HCT116 (cell line): ENCODE data around the gene RUFY2. TPM values are rescaled to one million over a fixed set of nuclear protein-coding genes. Genes with fewer than 3 reads are reported as not detected.

Source experiments
- ATAC-seq: fragments of 200-7000 bp; cut with Tn5 transposase; 2 replicates; pipeline ENCODE4 v1.9.1; 2020; ENCODE audit warnings: mild to moderate bottlenecking, moderate library complexity
- BruUV-seq: library from RNA; stranded (reverse); fragments of 400-500 nt; replicated peaks from 2 replicates; lab custom pipeline; 2021; lab: Mats Ljungman, UMichigan
- CTCF ChIA-PET: fragments of 300-600 bp; sonication (Branson Sonifier 250); formaldehyde crosslinking; loops from one replicate; lab custom pipeline; 2021; ENCODE audit warnings: antibody characterized with exemption; lab: Charles Lee
- POLR2A ChIA-PET: fragments of 300-600, 350-600 bp; sonication (Branson Sonifier 250); formaldehyde crosslinking; loops from one replicate; lab custom pipeline; 2021; ENCODE audit warnings: antibody characterized with exemption; lab: Charles Lee
- RAD21 ChIA-PET, 2 experiments: fragments of 300-600 bp; sonication (Branson Sonifier 250); formaldehyde crosslinking; loops; one replicate each; lab custom pipeline; 2023; ENCODE audit warnings: low total read pairs in 2 of 2; ENCODE audit not compliant: uncharacterized antibody in 2 of 2, unreplicated experiment in 2 of 2, low non-redundant PET in 1 of 2; lab: Charles Lee
- DNase-seq: peaks from one replicate; pipeline ENCODE4 v3.0.0-alpha.2; 2010; ENCODE audit warnings: low read depth, low spot score
- H2AFZ ChIP-seq: fragments of 200-600 bp; shearing (Covaris generic), sonication (generic); 2 replicates; pipeline ENCODE4 v1.6.1; 2017; ENCODE audit warnings: low read depth, mixed run types, mixed read lengths, antibody characterized with exemption, low read length; ENCODE audit not compliant: poor library complexity, severe bottlenecking
- H3K27ac ChIP-seq: 2 replicates; pipeline ENCODE4 v1.5.1; 2012; ENCODE audit warnings: low read depth, low read length
- H3K27me3 ChIP-seq: fragments of 200-600 bp; sonication (generic); 2 replicates; pipeline ENCODE4 v1.6.1; 2016; ENCODE audit warnings: mixed run types, low read length, mixed read lengths; ENCODE audit not compliant: insufficient read depth
- H3K36me3 ChIP-seq, 2 experiments: fragments of 200-500 bp in 1 of 2; fragments of 200-600 bp in 1 of 2; sonication (Bioruptor generic) in 1 of 2; sonication (generic) in 1 of 2; 2 replicates each; pipeline versions ENCODE4 v1.5.1 to v1.6.1; 2014 to 2016; ENCODE audit warnings: low read length in 2 of 2, inconsistent platforms in 1 of 2, mixed read lengths in 1 of 2, mixed run types in 1 of 2; ENCODE audit not compliant: insufficient read depth in 2 of 2, control insufficient read depth in 1 of 2
- H3K4me1 ChIP-seq, 2 experiments: fragments of 200-600 bp in 1 of 2; sonication (generic) in 1 of 2; 2 replicates each; pipeline versions ENCODE4 v1.5.1 to v1.6.1; 2012 to 2017; ENCODE audit warnings: low read length in 2 of 2, inconsistent platforms in 1 of 2, mild to moderate bottlenecking in 1 of 2, mixed read lengths in 1 of 2, mixed run types in 1 of 2, moderate library complexity in 1 of 2; ENCODE audit not compliant: insufficient read depth in 2 of 2, control insufficient read depth in 1 of 2
- H3K4me2 ChIP-seq: fragments of 200-600 bp; sonication (generic); 2 replicates; pipeline ENCODE4 v1.6.1; 2017; ENCODE audit warnings: mixed run types, low read length, mixed read lengths
- H3K4me3 ChIP-seq, 2 experiments: fragments of 200-600 bp in 1 of 2; sonication (generic) in 1 of 2; replicated peaks in 1 of 2; 2 replicates each; pipeline ENCODE4 v1.5.1; 2011 to 2016; ENCODE audit warnings: low read length in 2 of 2, control low read depth in 1 of 2, low read depth in 1 of 2, mild to moderate bottlenecking in 1 of 2, mixed read lengths in 1 of 2, mixed run types in 1 of 2
- H3K79me2 ChIP-seq: fragments of 200-600 bp; sonication (generic); 2 replicates; pipeline ENCODE4 v1.6.1; 2017; ENCODE audit warnings: mild to moderate bottlenecking, mixed run types, low read length, moderate library complexity, mixed read lengths; ENCODE audit not compliant: insufficient read depth
- H3K9ac ChIP-seq: fragments of 200-600 bp; sonication (generic); 2 replicates; pipeline ENCODE4 v1.6.1; 2016; ENCODE audit warnings: low read length, mixed read lengths
- H3K9me2 ChIP-seq: fragments of 200-600 bp; sonication (generic), shearing (Covaris generic); 2 replicates; pipeline ENCODE4 v1.6.1; 2017; ENCODE audit warnings: mixed run types, mild to moderate bottlenecking, moderate library complexity; ENCODE audit not compliant: insufficient read depth
- H3K9me3 ChIP-seq, 2 experiments: fragments of 200-500 bp in 1 of 2; fragments of 200-600 bp in 1 of 2; sonication (Bioruptor generic) in 1 of 2; sonication (generic) in 1 of 2; 2 replicates each; pipeline ENCODE4 v1.6.1; 2014 to 2017; ENCODE audit warnings: low read length in 2 of 2, mixed read lengths in 2 of 2, inconsistent platforms in 1 of 2, low read depth in 1 of 2, mild to moderate bottlenecking in 1 of 2, mixed run types in 1 of 2, moderate library complexity in 1 of 2; ENCODE audit not compliant: control insufficient read depth in 1 of 2, insufficient read depth in 1 of 2
- H4K20me1 ChIP-seq: fragments of 200-600 bp; sonication (generic), shearing (Covaris generic); 2 replicates; pipeline ENCODE4 v1.6.1; 2017; ENCODE audit warnings: mixed run types, mild to moderate bottlenecking, moderate library complexity; ENCODE audit not compliant: insufficient read depth
- CEBPB ChIP-seq: IDR thresholded peaks from 2 replicates; pipeline ENCODE4 v1.6.1; 2012; ENCODE audit warnings: low read depth
- EGR1 ChIP-seq: IDR thresholded peaks from 2 replicates; pipeline ENCODE4 v1.6.1; 2012; ENCODE audit warnings: low read depth
- ELF1 ChIP-seq: IDR thresholded peaks from 2 replicates; pipeline ENCODE4 v1.6.1; 2012; ENCODE audit warnings: low read depth, borderline replicate concordance
- FOSL1 ChIP-seq: IDR thresholded peaks from 2 replicates; pipeline ENCODE4 v1.6.1; 2012; ENCODE audit warnings: low read depth
- JUND ChIP-seq: IDR thresholded peaks from 2 replicates; pipeline ENCODE4 v1.6.1; 2012
- YY1 ChIP-seq: IDR thresholded peaks from 2 replicates; pipeline ENCODE4 v1.6.1; 2011; ENCODE audit warnings: low read length, low read depth, moderate library complexity, mild to moderate bottlenecking; ENCODE audit not compliant: insufficient replicate concordance; ENCODE audit errors: extremely low read depth
- intact Hi-C: fragments of 100-400 bp; cut with micrococcal nuclease; formaldehyde crosslinking; loops from 2 replicates; pipeline ENCODE4 v1.10.0; 2022
- total RNA-seq: library from RNA; stranded (reverse); gene quantifications from one replicate; pipeline ENCODE4 v1.2.1, GENCODE V29; 2021; ENCODE audit not compliant: unreplicated experiment
- TF ChIP-seq, protein P1 (sequence below): IDR thresholded peaks from 2 replicates; pipeline ENCODE4 v1.6.1; 2011; ENCODE audit warnings: mild to moderate bottlenecking, low read length, moderate library complexity; ENCODE audit not compliant: insufficient replicate concordance; ENCODE audit errors: extremely low read depth
- TF ChIP-seq, protein P2 (sequence below): IDR thresholded peaks from 2 replicates; pipeline ENCODE4 v1.6.1; 2012

The RUFY2 gene
- total RNA-seq, 1 experiment from 2014 or later, result 13.0 TPM

DNA sequence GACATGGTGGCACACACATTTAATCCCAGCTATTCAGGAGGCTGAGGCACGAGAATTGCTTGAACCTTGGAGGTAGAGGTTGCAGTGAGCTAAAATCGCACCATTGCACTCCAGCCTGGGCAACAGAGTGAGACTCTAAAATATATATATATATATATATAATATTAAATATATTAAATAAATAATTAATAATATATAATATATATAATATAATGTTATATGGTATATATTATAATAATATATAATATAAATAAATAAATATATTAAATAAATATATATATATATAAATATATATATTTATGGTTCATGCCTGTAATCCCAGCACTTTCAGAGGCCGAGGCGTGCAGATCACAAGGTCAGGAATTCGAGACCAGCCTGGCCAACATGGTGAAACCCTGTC lies 40.5 kb downstream of the RUFY2 start:
- intact Hi-C loops, result loop anchor here (10.0 kb wide), 1 partner anchor 528 kb away; no protein-coding TSS in a partner anchor
- Histone ChIP-seq H3K4me3 (no peak overlapping the region), H3K9ac (no peak overlapping the region), H3K9me2 (no peaks in the 10 kb centered on the region), H2AFZ (no peak overlapping the region), H3K79me2 (no peaks in the 10 kb centered on the region), H3K27ac (no peak overlapping the region), H3K4me2 (no peak overlapping the region), H3K4me1 (no peaks in the 10 kb centered on the region), H3K27me3 (no peaks in the 10 kb centered on the region), H3K36me3 (peaks cover 2 to 3% of the 10 kb centered on the region in 2 experiments; a peak in 2 of 4 replicates), H3K9me3 (no peaks in the 10 kb centered on the region), H4K20me1 (no peaks in the 10 kb centered on the region)
- ChIA-PET POLR2A (no interaction called here), CTCF (no interaction called here), RAD21 (no interaction called here)
- ATAC-seq (no peak), DNase-seq (no peak)
- BruUV-seq, result no TSS peak
- no peak for TF ChIP-seq YY1
- TF ChIP-seq, protein P1, sequence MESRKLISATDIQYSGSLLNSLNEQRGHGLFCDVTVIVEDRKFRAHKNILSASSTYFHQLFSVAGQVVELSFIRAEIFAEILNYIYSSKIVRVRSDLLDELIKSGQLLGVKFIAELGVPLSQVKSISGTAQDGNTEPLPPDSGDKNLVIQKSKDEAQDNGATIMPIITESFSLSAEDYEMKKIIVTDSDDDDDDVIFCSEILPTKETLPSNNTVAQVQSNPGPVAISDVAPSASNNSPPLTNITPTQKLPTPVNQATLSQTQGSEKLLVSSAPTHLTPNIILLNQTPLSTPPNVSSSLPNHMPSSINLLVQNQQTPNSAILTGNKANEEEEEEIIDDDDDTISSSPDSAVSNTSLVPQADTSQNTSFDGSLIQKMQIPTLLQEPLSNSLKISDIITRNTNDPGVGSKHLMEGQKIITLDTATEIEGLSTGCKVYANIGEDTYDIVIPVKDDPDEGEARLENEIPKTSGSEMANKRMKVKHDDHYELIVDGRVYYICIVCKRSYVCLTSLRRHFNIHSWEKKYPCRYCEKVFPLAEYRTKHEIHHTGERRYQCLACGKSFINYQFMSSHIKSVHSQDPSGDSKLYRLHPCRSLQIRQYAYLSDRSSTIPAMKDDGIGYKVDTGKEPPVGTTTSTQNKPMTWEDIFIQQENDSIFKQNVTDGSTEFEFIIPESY, result no peak

DNA sequence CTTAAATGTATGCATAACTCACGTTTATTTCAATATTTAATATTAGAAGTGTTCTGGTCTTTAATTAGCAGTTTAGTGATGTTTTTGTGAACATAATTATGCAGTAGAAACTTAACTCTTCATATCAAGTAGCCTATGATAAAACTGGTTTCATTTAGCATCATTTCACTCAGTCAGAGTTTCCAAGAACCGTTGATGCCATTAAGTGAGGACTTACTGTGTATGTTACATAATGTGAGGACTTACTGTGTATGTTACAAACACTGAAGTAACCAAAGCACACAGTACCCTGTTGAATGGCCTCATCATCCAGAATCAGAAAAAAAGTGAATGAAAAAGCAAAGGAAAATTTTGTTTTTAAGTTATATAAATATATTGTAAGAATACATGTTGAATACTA lies 41.5 kb downstream of the RUFY2 start:
- H3K27me3 ChIP-seq, result no peaks in the 10 kb centered on the region
- H2AFZ ChIP-seq, result no peak overlapping the region
- intact Hi-C loops, result loop anchor here (10.0 kb wide), 1 partner anchor 529 kb away; no protein-coding TSS in a partner anchor
- no peak overlapping the region for H3K4me2 ChIP-seq
- ATAC-seq, result no peak
- H3K79me2 ChIP-seq, result no peaks in the 10 kb centered on the region
- no peaks in the 10 kb centered on the region for H3K9me3 ChIP-seq
- no peaks in the 10 kb centered on the region for H4K20me1 ChIP-seq
- ChIA-PET POLR2A (no interaction called here), RAD21 (no interaction called here), CTCF (no interaction called here)
- no peaks in the 10 kb centered on the region for H3K9me2 ChIP-seq
- TF ChIP-seq ELF1 (no peak), FOSL1 (no peak), JUND (no peak), CEBPB (no peak), EGR1 (no peak)
- TF ChIP-seq, protein P2, sequence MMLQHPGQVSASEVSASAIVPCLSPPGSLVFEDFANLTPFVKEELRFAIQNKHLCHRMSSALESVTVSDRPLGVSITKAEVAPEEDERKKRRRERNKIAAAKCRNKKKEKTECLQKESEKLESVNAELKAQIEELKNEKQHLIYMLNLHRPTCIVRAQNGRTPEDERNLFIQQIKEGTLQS, result no peak
- no peak overlapping the region for H3K9ac ChIP-seq
- no peaks in the 10 kb centered on the region for H3K4me1 ChIP-seq
- no peak overlapping the region for H3K4me3 ChIP-seq
- no peak for DNase-seq
- no TSS peak for BruUV-seq
- peaks cover 2% of the 10 kb centered on the region in 2 experiments; a peak in 2 of 4 replicates for H3K36me3 ChIP-seq
- no peak overlapping the region for H3K27ac ChIP-seq
